Duodenal mucosa (tissue), 2 donors: ENCODE data around the gene C5AR2.
"Not testable (repeated sequence)": the region's sequence is repeated elsewhere in the genome, so short reads cannot be mapped to it uniquely, and the experiment has no call there.

Source experiments
- H3K27ac ChIP-seq: one replicate; pipeline ENCODE4 v1.7.0; 2013; ENCODE audit warnings: low read depth, low read length
- H3K27me3 ChIP-seq, 2 donors: one replicate each; pipeline ENCODE4 v1.7.0; 2013; ENCODE audit warnings: low read length in 2 of 2, control low read depth in 1 of 2; ENCODE audit not compliant: insufficient read depth in 2 of 2, control insufficient read depth in 1 of 2
- H3K36me3 ChIP-seq, 2 donors: one replicate each; pipeline ENCODE4 v1.7.0; 2013; ENCODE audit warnings: low read length in 2 of 2, control low read depth in 1 of 2; ENCODE audit not compliant: insufficient read depth in 2 of 2, control insufficient read depth in 1 of 2
- H3K4me1 ChIP-seq, 2 donors: one replicate each; pipeline ENCODE4 v1.7.0; 2013; ENCODE audit warnings: low read length in 2 of 2, control low read depth in 1 of 2; ENCODE audit not compliant: insufficient read depth in 2 of 2, control insufficient read depth in 1 of 2
- H3K4me3 ChIP-seq, 2 donors: one replicate each; pipeline ENCODE4 v1.7.0; 2013; ENCODE audit warnings: low read length in 2 of 2, low read depth in 1 of 2
- H3K9ac ChIP-seq, 2 donors: one replicate each; pipeline ENCODE4 v1.7.0; 2013; ENCODE audit warnings: low read length in 2 of 2, low read depth in 1 of 2
- H3K9me3 ChIP-seq, 2 donors: one replicate each; pipeline ENCODE4 v1.7.0; 2013; ENCODE audit warnings: low read length in 2 of 2, control low read depth in 1 of 2; ENCODE audit not compliant: control insufficient read depth in 1 of 2

C5AR2 gene

GRCh38 chr19:47357788-47358680, 26.1 kb downstream of the C5AR2 start:
- H3K36me3 ChIP-seq: peaks cover 46 to 89% of the 10 kb centered on the region in 2 donors
- H3K9ac ChIP-seq: no peak overlapping the region
- H3K9me3 ChIP-seq: no peaks in the 10 kb centered on the region
- no peak overlapping the region for H3K27ac ChIP-seq
- H3K4me3 ChIP-seq: no peak overlapping the region
- H3K27me3 ChIP-seq: no peaks in the 10 kb centered on the region
- H3K4me1 ChIP-seq: peaks cover 6% of the 10 kb centered on the region in 2 donors

GRCh38 chr19:47358936-47359335, 27.0 kb downstream of the C5AR2 start:
- Histone ChIP-seq H3K9me3 (no peaks in the 10 kb centered on the region), H3K9ac (no peak overlapping the region), H3K27ac (no peak overlapping the region), H3K4me1 (no peaks in the 10 kb centered on the region), H3K4me3 (no peak overlapping the region), H3K27me3 (no peaks in the 10 kb centered on the region), H3K36me3 (peaks cover 42 to 88% of the 10 kb centered on the region in 2 donors)

GRCh38 chr19:47362321-47362720, 30.3 kb downstream of the C5AR2 start:
- H3K27ac ChIP-seq: no peak overlapping the region
- no peaks in the 10 kb centered on the region for H3K9me3 ChIP-seq
- H3K4me3 ChIP-seq: no peak overlapping the region
- no peaks in the 10 kb centered on the region for H3K4me1 ChIP-seq
- no peaks in the 10 kb centered on the region for H3K27me3 ChIP-seq
- H3K36me3 ChIP-seq: peaks cover 26 to 68% of the 10 kb centered on the region in 2 donors
- no peak overlapping the region for H3K9ac ChIP-seq

- H3K36me3 ChIP-seq: peaks cover 12 to 56% of the 10 kb centered on the region in 2 donors
- no peak overlapping the region for H3K27ac ChIP-seq
- H3K4me1 ChIP-seq: no peaks in the 10 kb centered on the region
- H3K4me3 ChIP-seq: no peak overlapping the region
- no peaks in the 10 kb centered on the region for H3K9me3 ChIP-seq
- H3K9ac ChIP-seq: no peak overlapping the region
- no peaks in the 10 kb centered on the region for H3K27me3 ChIP-seq
Measured at GRCh38 chr19:47363758-47364531, 32.0 kb downstream of the C5AR2 start.

GRCh38 chr19:47365455-47365854, 33.5 kb downstream of the C5AR2 start:
- not testable (repeated sequence) for H3K27ac ChIP-seq, H3K4me3 ChIP-seq, H3K4me1 ChIP-seq, H3K9me3 ChIP-seq, H3K9ac ChIP-seq, H3K27me3 ChIP-seq
- peaks cover 17 to 57% of the 10 kb centered on the region in 2 donors for H3K36me3 ChIP-seq

GRCh38 chr19:47370045-47370611, 38.2 kb downstream of the C5AR2 start:
- H3K36me3 ChIP-seq: peaks cover 30 to 67% of the 10 kb centered on the region in 2 donors
- H3K27ac ChIP-seq: no peak overlapping the region
- no peak overlapping the region for H3K9ac ChIP-seq
- H3K4me3 ChIP-seq: no peak overlapping the region
- H3K4me1 ChIP-seq: no peaks in the 10 kb centered on the region
- H3K9me3 ChIP-seq: no peaks in the 10 kb centered on the region
- no peaks in the 10 kb centered on the region for H3K27me3 ChIP-seq

GRCh38 chr19:47371261-47371660, 39.3 kb downstream of the C5AR2 start:
- no peak overlapping the region for H3K4me3 ChIP-seq
- H3K36me3 ChIP-seq: peaks cover 33 to 75% of the 10 kb centered on the region in 2 donors
- H3K9me3 ChIP-seq: no peaks in the 10 kb centered on the region
- no peaks in the 10 kb centered on the region for H3K27me3 ChIP-seq
- no peak overlapping the region for H3K27ac ChIP-seq
- H3K9ac ChIP-seq: no peak overlapping the region
- no peaks in the 10 kb centered on the region for H3K4me1 ChIP-seq

GRCh38 chr19:47372603-47373002, 40.6 kb downstream of the C5AR2 start:
- Histone ChIP-seq H3K9ac (no peak overlapping the region), H3K4me1 (no peaks in the 10 kb centered on the region), H3K4me3 (no peak overlapping the region), H3K27ac (no peak overlapping the region), H3K27me3 (no peaks in the 10 kb centered on the region), H3K36me3 (peaks cover 36 to 88% of the 10 kb centered on the region in 2 donors), H3K9me3 (no peaks in the 10 kb centered on the region)

- no peak overlapping the region for H3K4me3 ChIP-seq
- no peaks in the 10 kb centered on the region for H3K4me1 ChIP-seq
- H3K9ac ChIP-seq: no peak overlapping the region
- no peaks in the 10 kb centered on the region for H3K27me3 ChIP-seq
- H3K27ac ChIP-seq: no peak overlapping the region
- peaks cover 36 to 97% of the 10 kb centered on the region in 2 donors for H3K36me3 ChIP-seq
- H3K9me3 ChIP-seq: no peaks in the 10 kb centered on the region
Measured at GRCh38 chr19:47373246-47374240, 41.6 kb downstream of the C5AR2 start.
